CD4-positive, alpha-beta memory T cell (primary cell): ENCODE results near the gene XPO1. TPM values are rescaled to one million over a fixed set of nuclear protein-coding genes. Genes with fewer than 3 reads are reported as not detected.

Experiments used
- CTCF ChIA-PET: fragments of 350-600 bp; sonication (Branson Sonifier 250); formaldehyde crosslinking; loops from one replicate; lab custom pipeline; 2021; ENCODE audit warnings: inconsistent platforms; ENCODE audit not compliant: partially characterized antibody; lab: Charles Lee
- POLR2A ChIA-PET: fragments of 350-600 bp; sonication (Branson Sonifier 250); formaldehyde crosslinking; loops from one replicate; lab custom pipeline; 2021; ENCODE audit not compliant: partially characterized antibody; lab: Charles Lee
- DNase-seq, 5 donors: peaks; one replicate each; pipeline versions ENCODE4 v3.0.0 to v3.0.0-alpha.2; 2020 to 2022; ENCODE audit warnings: mixed read lengths in 1 of 5
- H3K27ac ChIP-seq: one replicate; pipeline ENCODE4 v1.7.0; 2013; ENCODE audit warnings: low read depth, low read length
- H3K27me3 ChIP-seq: 2 replicates; pipeline ENCODE4 v1.7.0; 2013; ENCODE audit warnings: mild to moderate bottlenecking, low read length, moderate library complexity; ENCODE audit not compliant: insufficient read depth
- H3K36me3 ChIP-seq: 2 replicates; pipeline ENCODE4 v1.7.0; 2013; ENCODE audit warnings: mild to moderate bottlenecking, low read length, moderate library complexity; ENCODE audit not compliant: insufficient read depth
- H3K4me1 ChIP-seq: 2 replicates; pipeline ENCODE4 v1.7.0; 2013; ENCODE audit warnings: mild to moderate bottlenecking, low read length, moderate library complexity; ENCODE audit not compliant: insufficient read depth
- H3K4me3 ChIP-seq, 2 donors: one replicate each; pipeline ENCODE4 v1.7.0; 2013; ENCODE audit warnings: low read length in 2 of 2, mild to moderate bottlenecking in 1 of 2
- H3K9me3 ChIP-seq, 2 donors: one replicate each; pipeline ENCODE4 v1.7.0; 2013; ENCODE audit warnings: low read length in 2 of 2, control low read depth in 1 of 2; ENCODE audit not compliant: control insufficient read depth in 1 of 2
- H3K27ac Mint-ChIP-seq, 7 donors: one replicate each; pipeline ENCODE4 v1.8.0; 2020 to 2021; ENCODE audit warnings: mixed read lengths in 7 of 7, mild to moderate bottlenecking in 6 of 7, inconsistent platforms in 3 of 7, moderate library complexity in 3 of 7
- H3K27me3 Mint-ChIP-seq, 2 donors: one replicate each; pipeline ENCODE4 v1.8.0; 2020 to 2021; ENCODE audit warnings: mixed read lengths in 2 of 2
- H3K36me3 Mint-ChIP-seq, 2 donors: one replicate each; pipeline ENCODE4 v1.8.0; 2020 to 2021; ENCODE audit warnings: mixed read lengths in 2 of 2, inconsistent platforms in 1 of 2, mild to moderate bottlenecking in 1 of 2
- H3K4me1 Mint-ChIP-seq, 4 donors: one replicate each; pipeline ENCODE4 v1.8.0; 2020 to 2021; ENCODE audit warnings: mixed read lengths in 4 of 4, mild to moderate bottlenecking in 1 of 4
- H3K4me3 Mint-ChIP-seq, 8 donors: one replicate each; pipeline ENCODE4 v1.8.0; 2020 to 2021; ENCODE audit warnings: mixed read lengths in 8 of 8, mild to moderate bottlenecking in 7 of 8, moderate library complexity in 6 of 8, inconsistent platforms in 3 of 8
- H3K9me3 Mint-ChIP-seq, 8 donors: one replicate each; pipeline ENCODE4 v1.8.0; 2020 to 2021; ENCODE audit warnings: mixed read lengths in 8 of 8, mild to moderate bottlenecking in 5 of 8, inconsistent platforms in 3 of 8, moderate library complexity in 1 of 8
- intact Hi-C: fragments of 100-400 bp; cut with micrococcal nuclease; formaldehyde crosslinking; loops from one replicate; pipeline ENCODE4 v1.15.1; 2023
- polyA plus RNA-seq, 2 donors: library from polyadenylated mRNA; unstranded; fragments of 300-500 nt; fragmentation: Illumina TruSeq; gene quantifications; one replicate each; pipeline ENCODE4 v1.2.3, GENCODE V29; 2021
- total RNA-seq, 2 experiments: library from RNA; stranded (reverse); gene quantifications; one replicate each; pipeline ENCODE4 v1.2.3, GENCODE V29; 2021

Gene XPO1
- total and polyA plus RNA-seq, 4 experiments from 2014 or later, result 26.8 to 180 (median 110) TPM

DNA sequence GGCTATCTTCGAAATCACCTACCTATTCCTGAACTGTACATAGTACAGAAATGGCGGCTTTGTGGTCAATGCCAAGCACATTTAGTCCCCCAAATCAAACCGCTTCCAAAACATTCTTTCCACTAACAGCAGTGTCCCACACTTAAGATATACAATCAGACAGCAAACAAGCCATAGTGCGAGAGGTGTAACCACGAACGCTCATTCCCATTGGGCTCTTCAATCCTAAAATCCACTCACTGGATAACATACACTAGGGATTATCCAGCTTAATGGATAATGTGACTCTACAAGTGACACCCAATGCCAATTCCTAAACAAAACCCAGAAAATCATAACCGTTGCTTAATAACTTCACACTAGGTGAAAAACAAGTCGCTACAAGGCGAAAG is 2.0 kb downstream of the XPO1 start:
- Histone ChIP-seq H3K4me3 (peak overlapping the region; percentile 73 to 94), H3K27ac (peak overlapping the region; percentile 96), H3K4me1 (peaks cover 54% of the 10 kb centered on the region), H3K9me3 (no peaks in the 10 kb centered on the region), H3K36me3 (no peaks in the 10 kb centered on the region), H3K27me3 (no peaks in the 10 kb centered on the region)
- CTCF ChIA-PET, result interaction anchor here (2.8 to 3.3 kb wide), 2 partner anchors 43 to 110 kb away, joined by 10 to 22 read pairs; no protein-coding TSS in a partner anchor
- Mint-ChIP-seq H3K27me3 (peaks cover 0 to 2% of the 10 kb centered on the region in 2 donors), H3K9me3 (peaks cover 0 to 3% (median 0%) of the 10 kb centered on the region in 8 donors), H3K36me3 (peaks cover 0 to 23% of the 10 kb centered on the region in 2 donors), H3K4me3 (peak overlapping the region; percentile 91 to 100 (median 96)), H3K4me1 (peaks cover 25 to 62% (median 34%) of the 10 kb centered on the region in 4 donors), H3K27ac (peak overlapping the region; percentile 93 to 99 (median 96))
- peak in 2 of 5 donors; percentile 1 to 48 for DNase-seq
- POLR2A ChIA-PET, result interaction anchor here (1.0 to 4.7 kb wide), 8 partner anchors 9 to 359 kb away, joined by 3 to 38 read pairs (median 19); partner anchors contain the start of gene USP34
- intact Hi-C loops, result loop anchor here (1.0 to 10.0 kb wide), 6 partner anchors 13 to 661 kb away; partner anchors contain the start of genes B3GNT2 and REL

DNA sequence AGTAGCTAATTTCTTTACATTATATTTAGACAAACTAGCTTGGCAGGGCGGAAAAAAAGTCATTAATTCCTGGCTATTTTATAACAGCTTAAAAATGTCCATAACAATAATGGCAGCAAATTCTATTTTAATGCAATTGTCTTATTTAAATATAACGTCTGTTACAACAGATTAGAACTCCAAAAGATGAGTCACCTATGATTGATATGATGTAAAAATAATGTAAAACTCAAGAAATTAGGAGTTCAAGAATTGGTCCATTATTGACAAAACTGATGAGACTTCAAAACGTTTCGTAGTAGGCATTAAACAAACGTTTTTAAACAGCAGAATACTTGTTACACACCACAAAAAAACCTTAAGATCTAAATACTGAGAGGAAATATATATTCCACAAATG is 2.7 kb downstream of the XPO1 start:
- Mint-ChIP-seq H3K9me3 (peaks cover 0 to 3% (median 0%) of the 10 kb centered on the region in 8 donors), H3K4me3 (peak overlapping the region; percentile 91 to 100 (median 96)), H3K27me3 (peaks cover 0 to 2% of the 10 kb centered on the region in 2 donors), H3K4me1 (peaks cover 29 to 68% (median 38%) of the 10 kb centered on the region in 4 donors), H3K36me3 (peaks cover 0 to 23% of the 10 kb centered on the region in 2 donors), H3K27ac (peak overlapping the region; percentile 93 to 99 (median 96))
- DNase-seq, result no peak
- Histone ChIP-seq H3K4me3 (peak overlapping the region; percentile 21 to 94), H3K27me3 (no peaks in the 10 kb centered on the region), H3K4me1 (peaks cover 61% of the 10 kb centered on the region), H3K27ac (peak overlapping the region; percentile 96), H3K36me3 (no peaks in the 10 kb centered on the region), H3K9me3 (no peaks in the 10 kb centered on the region)
- ChIA-PET CTCF (interaction anchor here (0.8 to 1.8 kb wide), 3 partner anchors 98 to 124 kb away, joined by 3 to 5 read pairs (median 3); no protein-coding TSS in a partner anchor), POLR2A (interaction anchor here (0.7 to 4.7 kb wide), 6 partner anchors 13 to 358 kb away, joined by 3 to 38 read pairs (median 25); partner anchors contain the start of gene USP34)
- intact Hi-C loops, result loop anchor here (5.0 to 10.0 kb wide), 3 partner anchors 259 to 662 kb away; partner anchors contain the start of genes B3GNT2 and REL

DNA sequence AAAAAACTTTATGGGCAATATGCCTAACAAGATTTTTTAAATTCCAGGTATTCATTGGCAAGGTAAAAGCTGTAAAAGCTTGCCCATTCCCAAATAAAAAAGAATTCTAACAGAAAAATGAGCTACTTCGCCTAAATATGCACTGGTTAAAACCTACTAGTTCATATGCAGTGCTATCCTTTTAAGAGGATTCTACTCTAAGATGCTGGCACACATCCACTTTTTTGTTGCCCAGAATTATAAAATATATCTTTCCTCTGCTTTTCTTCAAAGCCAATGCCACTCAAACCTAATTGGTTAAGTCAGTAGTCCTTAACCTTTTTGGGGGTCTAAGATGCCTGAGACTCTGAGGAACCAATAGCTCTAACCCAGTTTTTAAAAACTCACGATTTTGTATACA is 3.2 kb downstream of the XPO1 start:
- Mint-ChIP-seq H3K4me3 (peak overlapping the region; percentile 91 to 100 (median 96)), H3K9me3 (peaks cover 0 to 3% (median 0%) of the 10 kb centered on the region in 8 donors), H3K4me1 (peaks cover 33 to 73% (median 42%) of the 10 kb centered on the region in 4 donors), H3K27me3 (peaks cover 0 to 2% of the 10 kb centered on the region in 2 donors), H3K27ac (peak overlapping the region in 5 of 7 donors; percentile 24 to 99 (median 80)), H3K36me3 (peaks cover 0 to 26% of the 10 kb centered on the region in 2 donors)
- CTCF ChIA-PET, result interaction anchor here (0.6 to 1.8 kb wide), 4 partner anchors 62 to 124 kb away, joined by 3 to 5 read pairs (median 3); no protein-coding TSS in a partner anchor
- Histone ChIP-seq H3K27ac (no peak overlapping the region), H3K4me1 (peaks cover 66% of the 10 kb centered on the region), H3K27me3 (no peaks in the 10 kb centered on the region), H3K9me3 (no peaks in the 10 kb centered on the region), H3K36me3 (no peaks in the 10 kb centered on the region), H3K4me3 (peak overlapping the region in 1 of 2 donors; percentile 5)
- POLR2A ChIA-PET, result interaction anchor here (0.7 to 4.7 kb wide), 5 partner anchors 12 to 357 kb away, joined by 3 to 36 read pairs (median 14); no protein-coding TSS in a partner anchor
- intact Hi-C loops, result loop anchor here (5.0 to 10.0 kb wide), 3 partner anchors 260 to 662 kb away; partner anchors contain the start of genes B3GNT2 and REL
- DNase-seq, result no peak

DNA sequence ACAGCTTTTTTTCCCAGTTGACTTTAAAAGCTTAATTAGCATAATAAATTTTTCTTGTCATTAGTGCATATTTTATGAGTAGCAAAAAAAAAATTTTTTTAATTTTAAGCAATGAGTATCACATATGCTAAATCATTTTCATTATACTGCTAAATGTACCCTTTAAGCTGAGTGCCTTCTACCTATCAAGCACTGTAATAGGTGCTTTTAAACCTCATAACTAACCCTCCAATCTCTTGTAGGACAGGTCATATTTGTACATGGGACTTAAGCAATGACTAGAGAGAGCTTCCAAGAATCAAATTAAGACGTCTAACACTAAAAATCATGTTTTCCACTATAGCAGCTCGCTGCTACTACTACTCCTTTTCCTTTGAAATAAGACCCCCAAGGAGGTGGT is 7.4 kb downstream of the XPO1 start:
- intact Hi-C loops, result loop anchor here (10.0 kb wide), 1 partner anchor 264 kb away; no protein-coding TSS in a partner anchor
- Mint-ChIP-seq H3K9me3 (no peaks in the 10 kb centered on the region), H3K27me3 (no peaks in the 10 kb centered on the region), H3K27ac (peak overlapping the region in 4 of 7 donors; percentile 30 to 53 (median 50)), H3K4me3 (peak overlapping the region in 2 of 8 donors; percentile 20 to 22), H3K4me1 (peaks cover 34 to 74% (median 49%) of the 10 kb centered on the region in 4 donors), H3K36me3 (peaks cover 4 to 26% of the 10 kb centered on the region in 2 donors)
- Histone ChIP-seq H3K9me3 (no peaks in the 10 kb centered on the region), H3K27ac (no peak overlapping the region), H3K27me3 (no peaks in the 10 kb centered on the region), H3K4me1 (peaks cover 88% of the 10 kb centered on the region), H3K36me3 (peaks cover 9% of the 10 kb centered on the region), H3K4me3 (no peak overlapping the region)
- ChIA-PET CTCF (interaction anchor here (1.1 kb wide), 1 partner anchor 24 kb away, joined by 3 read pairs; no protein-coding TSS in a partner anchor), POLR2A (interaction anchor here (0.6 to 1.0 kb wide), 3 partner anchors 9 to 130 kb away, joined by 3 to 4 read pairs (median 3); no protein-coding TSS in a partner anchor)
- no peak for DNase-seq

DNA sequence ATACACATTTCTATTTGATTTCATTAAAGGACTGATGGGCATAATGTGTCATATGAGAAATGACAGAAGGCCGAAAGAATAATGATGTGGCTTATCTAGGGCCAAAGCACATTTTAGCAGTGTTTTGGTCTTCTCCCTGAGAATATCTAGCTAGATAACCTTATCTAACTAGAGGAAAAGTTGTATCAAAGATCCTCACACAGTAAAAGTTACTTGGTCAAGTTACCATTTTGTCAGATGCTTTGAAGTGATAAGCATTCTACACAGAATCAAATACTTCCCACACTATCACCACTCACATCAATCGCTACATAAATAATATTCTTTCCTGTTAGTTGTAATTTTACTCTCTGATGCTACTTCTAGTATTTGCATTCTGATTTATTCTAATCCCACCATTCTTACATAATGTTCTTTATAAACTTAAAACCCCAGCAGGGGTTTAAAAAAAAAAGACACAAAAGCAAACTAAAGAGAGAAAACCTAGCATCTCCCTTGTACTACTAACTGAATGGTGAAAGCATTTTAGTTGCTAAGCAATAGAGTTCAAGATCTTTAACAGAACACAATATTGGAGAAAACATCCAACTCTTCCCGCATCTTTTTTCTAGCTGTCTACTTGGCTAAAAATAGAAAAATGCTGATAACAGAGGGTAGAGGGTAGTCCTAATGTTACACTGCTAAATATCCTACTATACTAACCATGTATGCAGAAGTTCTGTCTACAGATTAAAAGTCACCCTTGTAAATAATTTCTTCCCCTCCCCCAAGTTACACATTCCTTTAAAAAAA is 8.0 kb downstream of the XPO1 start:
- H3K36me3 ChIP-seq, result peaks cover 9% of the 10 kb centered on the region
- no peak overlapping the region for H3K27ac ChIP-seq
- no peaks in the 10 kb centered on the region for H3K27me3 Mint-ChIP-seq
- H3K4me3 Mint-ChIP-seq, result peak overlapping the region in 5 of 8 donors; percentile 7 to 34 (median 21)
- H3K4me1 Mint-ChIP-seq, result peaks cover 30 to 74% (median 44%) of the 10 kb centered on the region in 4 donors
- no peak for DNase-seq
- ChIA-PET POLR2A (interaction anchor here (0.6 to 1.0 kb wide), 3 partner anchors 9 to 129 kb away, joined by 3 to 4 read pairs (median 3); no protein-coding TSS in a partner anchor), CTCF (no interaction called here)
- H3K9me3 Mint-ChIP-seq, result no peaks in the 10 kb centered on the region
- intact Hi-C loops, result loop anchor here (10.0 kb wide), 1 partner anchor 265 kb away; no protein-coding TSS in a partner anchor
- peaks cover 88% of the 10 kb centered on the region for H3K4me1 ChIP-seq
- no peaks in the 10 kb centered on the region for H3K9me3 ChIP-seq
- H3K36me3 Mint-ChIP-seq, result peaks cover 4 to 29% of the 10 kb centered on the region in 2 donors
- no peak overlapping the region for H3K4me3 ChIP-seq
- peak overlapping the region in 4 of 7 donors; percentile 48 to 77 (median 58) for H3K27ac Mint-ChIP-seq
- H3K27me3 ChIP-seq, result no peaks in the 10 kb centered on the region

DNA sequence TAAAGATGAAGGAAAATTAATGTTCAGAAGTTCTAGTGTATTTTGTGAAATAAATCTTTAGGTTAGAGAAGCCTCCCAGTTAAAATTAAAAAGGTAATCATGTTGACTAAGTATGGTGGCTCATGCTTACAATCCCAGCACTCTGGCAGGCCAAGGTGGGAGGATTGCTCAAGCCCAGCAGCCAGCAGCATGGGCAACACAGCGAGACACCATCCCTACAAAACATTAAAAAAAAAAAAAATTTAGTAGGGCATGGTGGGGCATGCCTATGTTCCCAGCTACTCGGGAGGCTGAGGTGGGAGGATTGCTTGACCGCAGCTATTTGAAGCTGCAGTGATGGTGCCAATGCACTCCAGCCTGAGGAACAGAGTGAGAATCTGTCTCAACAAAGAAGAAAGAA is 17.9 kb downstream of the XPO1 start:
- Mint-ChIP-seq H3K4me1 (peaks cover 20 to 33% (median 25%) of the 10 kb centered on the region in 4 donors), H3K27me3 (no peaks in the 10 kb centered on the region), H3K27ac (peak overlapping the region in 1 of 7 donors; percentile 66), H3K9me3 (no peaks in the 10 kb centered on the region), H3K4me3 (no peak overlapping the region), H3K36me3 (peaks cover 31 to 61% of the 10 kb centered on the region in 2 donors)
- intact Hi-C loops, result no loop called here
- DNase-seq, result no peak
- CTCF ChIA-PET, result interaction anchor here (0.7 kb wide), 2 partner anchors 11 to 198 kb away, joined by 3 to 4 read pairs; no protein-coding TSS in a partner anchor
- Histone ChIP-seq H3K36me3 (peaks cover 42% of the 10 kb centered on the region), H3K27me3 (no peaks in the 10 kb centered on the region), H3K4me3 (no peak overlapping the region), H3K4me1 (peaks cover 24% of the 10 kb centered on the region), H3K9me3 (no peaks in the 10 kb centered on the region), H3K27ac (no peak overlapping the region)
- POLR2A ChIA-PET, result interaction anchor here (1.4 kb wide), 1 partner anchor 18 kb away, joined by 3 read pairs; no protein-coding TSS in a partner anchor
